Thyroid gland (tissue), 4 donors: ENCODE data around the gene SEPSECS.

ENCODE experiments used
- POLR2A ChIP-seq, 2 donors: fragments of 450-650 bp; IDR thresholded peaks; one replicate each; pipeline ENCODE4 v1.6.1; 2017; ENCODE audit warnings: antibody characterized with exemption in 2 of 2, mild to moderate bottlenecking in 2 of 2, moderate library complexity in 1 of 2
- TF ChIP-seq, protein P1 (sequence below), 6 experiments: fragments of 200-600 bp in 3 of 6; fragments of 450-650 bp in 3 of 6; sonication (generic) in 3 of 6; IDR thresholded peaks; one replicate each; pipeline ENCODE4 v1.5.1; 2016 to 2019; ENCODE audit warnings: antibody characterized with exemption in 6 of 6, mild to moderate bottlenecking in 2 of 6, inconsistent platforms in 1 of 6, moderate library complexity in 1 of 6

DNA sequence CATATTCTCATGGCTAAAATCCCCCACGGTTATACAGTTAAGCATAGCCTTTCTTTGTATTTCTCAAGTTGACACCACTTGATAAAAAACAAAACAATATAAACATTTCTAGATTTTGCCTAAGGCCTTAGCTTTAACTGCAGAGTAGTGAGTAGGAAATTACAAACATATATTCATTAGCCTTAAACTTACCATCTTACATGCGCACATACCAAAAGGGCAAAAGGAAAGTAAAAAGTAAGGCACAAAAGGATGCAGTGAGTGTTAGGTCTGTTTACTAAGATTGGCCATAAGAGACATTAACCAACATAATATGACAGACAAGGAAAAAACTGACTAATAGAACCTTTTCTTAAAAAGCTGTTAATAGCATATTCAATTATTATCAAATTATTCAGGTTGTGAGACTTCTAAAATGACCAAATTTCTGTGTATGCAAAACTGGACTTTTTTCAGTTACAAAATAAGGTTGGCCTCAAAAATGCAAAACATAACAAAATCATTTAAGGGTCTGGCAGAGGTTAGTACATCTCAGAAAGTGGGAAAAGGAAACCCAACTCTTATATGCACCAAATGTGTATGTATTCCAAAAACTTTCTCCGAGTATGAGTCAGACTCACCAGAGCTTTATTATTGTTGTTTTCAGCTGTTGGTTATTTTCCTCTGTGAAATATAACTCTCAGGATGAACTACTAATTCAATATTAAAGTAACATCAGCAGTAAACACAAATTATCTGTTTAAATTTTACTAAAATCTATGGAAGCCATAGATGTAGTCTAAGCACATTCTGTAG, 39.9 kb downstream of the SEPSECS start:
- TF ChIP-seq, protein P1, sequence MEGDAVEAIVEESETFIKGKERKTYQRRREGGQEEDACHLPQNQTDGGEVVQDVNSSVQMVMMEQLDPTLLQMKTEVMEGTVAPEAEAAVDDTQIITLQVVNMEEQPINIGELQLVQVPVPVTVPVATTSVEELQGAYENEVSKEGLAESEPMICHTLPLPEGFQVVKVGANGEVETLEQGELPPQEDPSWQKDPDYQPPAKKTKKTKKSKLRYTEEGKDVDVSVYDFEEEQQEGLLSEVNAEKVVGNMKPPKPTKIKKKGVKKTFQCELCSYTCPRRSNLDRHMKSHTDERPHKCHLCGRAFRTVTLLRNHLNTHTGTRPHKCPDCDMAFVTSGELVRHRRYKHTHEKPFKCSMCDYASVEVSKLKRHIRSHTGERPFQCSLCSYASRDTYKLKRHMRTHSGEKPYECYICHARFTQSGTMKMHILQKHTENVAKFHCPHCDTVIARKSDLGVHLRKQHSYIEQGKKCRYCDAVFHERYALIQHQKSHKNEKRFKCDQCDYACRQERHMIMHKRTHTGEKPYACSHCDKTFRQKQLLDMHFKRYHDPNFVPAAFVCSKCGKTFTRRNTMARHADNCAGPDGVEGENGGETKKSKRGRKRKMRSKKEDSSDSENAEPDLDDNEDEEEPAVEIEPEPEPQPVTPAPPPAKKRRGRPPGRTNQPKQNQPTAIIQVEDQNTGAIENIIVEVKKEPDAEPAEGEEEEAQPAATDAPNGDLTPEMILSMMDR (IDR thresholded peaks at IDR 0.05), result no peak
- TF ChIP-seq POLR2A (IDR thresholded peaks at IDR 0.05), result no peak
